CD14-positive monocyte (primary cell): ENCODE measurements around the gene NID2. TPM values are rescaled to one million over a fixed set of nuclear protein-coding genes. Genes with fewer than 3 reads are reported as not detected.

Experiments
- DNase-seq, 3 donors: peaks; one replicate each; pipeline ENCODE4 v3.0.0-alpha.2; 2011 to 2022
- H2AFZ ChIP-seq: 2 replicates; pipeline ENCODE4 v1.6.0; 2012; ENCODE audit warnings: mild to moderate bottlenecking, low read depth, low read length, inconsistent platforms; ENCODE audit not compliant: insufficient read depth, poor library complexity, severe bottlenecking
- H3K27ac ChIP-seq, 2 donors: 1 replicate in 1 of 2; 2 replicates in 1 of 2; pipeline ENCODE4 v1.5.1; 2012 to 2013; ENCODE audit warnings: low read length in 2 of 2, control low read depth in 1 of 2, inconsistent platforms in 1 of 2, low read depth in 1 of 2, mild to moderate bottlenecking in 1 of 2
- H3K27me3 ChIP-seq, 2 donors: one replicate each; pipeline versions ENCODE4 v1.6.0 to v1.6.1; 2011 to 2013; ENCODE audit warnings: low read length in 2 of 2; ENCODE audit not compliant: control insufficient read depth in 2 of 2, insufficient read depth in 2 of 2
- H3K36me3 ChIP-seq, 2 donors: replicated peaks in 1 of 2; 1 replicate in 1 of 2; 2 replicates in 1 of 2; pipeline versions ENCODE4 v1.5.1 to v1.6.1; 2012 to 2013; ENCODE audit warnings: low read length in 2 of 2, control low read depth in 1 of 2, inconsistent platforms in 1 of 2, mild to moderate bottlenecking in 1 of 2; ENCODE audit not compliant: insufficient read depth in 2 of 2, control insufficient read depth in 1 of 2
- H3K4me1 ChIP-seq, 2 donors: 1 replicate in 1 of 2; 2 replicates in 1 of 2; pipeline versions ENCODE4 v1.5.1 to v1.6.1; 2012 to 2013; ENCODE audit warnings: low read length in 2 of 2, control low read depth in 1 of 2, inconsistent platforms in 1 of 2, mild to moderate bottlenecking in 1 of 2, moderate library complexity in 1 of 2; ENCODE audit not compliant: insufficient read depth in 2 of 2, control insufficient read depth in 1 of 2
- H3K4me2 ChIP-seq: replicated peaks from 2 replicates; pipeline ENCODE3; 2012; ENCODE audit warnings: low read length, moderate library complexity, mild to moderate bottlenecking; ENCODE audit not compliant: poor library complexity, severe bottlenecking; ENCODE audit errors: extremely low read depth
- H3K4me3 ChIP-seq, 3 experiments: fragments of 200-600 bp in 1 of 3; sonication (generic) in 1 of 3; replicated peaks in 1 of 3; 1 replicate in 2 of 3; 2 replicates in 1 of 3; pipeline ENCODE4 v1.5.1; 2011 to 2013; ENCODE audit warnings: low read length in 3 of 3, mild to moderate bottlenecking in 3 of 3, control low read depth in 2 of 3, low read depth in 2 of 3, inconsistent platforms in 1 of 3, moderate library complexity in 1 of 3
- H3K79me2 ChIP-seq: 2 replicates; pipeline ENCODE4 v1.6.0; 2012; ENCODE audit warnings: mild to moderate bottlenecking, control low read depth, inconsistent platforms, low read length, moderate library complexity; ENCODE audit not compliant: insufficient read depth
- H3K9ac ChIP-seq: 2 replicates; pipeline ENCODE4 v1.6.0; 2017; ENCODE audit warnings: low read length, mild to moderate bottlenecking; ENCODE audit not compliant: insufficient read depth, poor library complexity, severe bottlenecking
- H3K9me3 ChIP-seq, 2 donors: replicated peaks in 1 of 2; 1 replicate in 1 of 2; 2 replicates in 1 of 2; pipeline versions ENCODE4 v1.5.1 to v1.6.1; 2012 to 2013; ENCODE audit warnings: low read length in 2 of 2, control low read depth in 1 of 2; ENCODE audit not compliant: control insufficient read depth in 1 of 2, insufficient read depth in 1 of 2
- H4K20me1 ChIP-seq: 2 replicates; pipeline ENCODE4 v1.6.0; 2012; ENCODE audit warnings: mild to moderate bottlenecking, low read length, control low read depth, moderate library complexity; ENCODE audit not compliant: insufficient read depth
- H3K27ac Mint-ChIP-seq, 7 donors: one replicate each; pipeline ENCODE4 v1.8.0; 2020; ENCODE audit warnings: mild to moderate bottlenecking in 7 of 7, mixed read lengths in 7 of 7, moderate library complexity in 6 of 7, inconsistent platforms in 2 of 7
- H3K27me3 Mint-ChIP-seq, 3 donors: one replicate each; pipeline ENCODE4 v1.8.0; 2021 to 2022; ENCODE audit warnings: low read depth in 3 of 3, mild to moderate bottlenecking in 3 of 3, mixed read lengths in 3 of 3, moderate library complexity in 3 of 3, inconsistent platforms in 1 of 3
- H3K36me3 Mint-ChIP-seq, 2 donors: one replicate each; pipeline ENCODE4 v1.8.0; 2020; ENCODE audit warnings: mixed read lengths in 2 of 2, inconsistent platforms in 1 of 2, mild to moderate bottlenecking in 1 of 2
- H3K4me1 Mint-ChIP-seq: one replicate; pipeline ENCODE4 v1.8.0; 2020; ENCODE audit warnings: mild to moderate bottlenecking, mixed read lengths
- H3K4me3 Mint-ChIP-seq, 2 donors: one replicate each; pipeline ENCODE4 v1.8.0; 2020; ENCODE audit warnings: mild to moderate bottlenecking in 2 of 2, mixed read lengths in 2 of 2, moderate library complexity in 1 of 2
- H3K9me3 Mint-ChIP-seq, 7 donors: one replicate each; pipeline ENCODE4 v1.8.0; 2020 to 2022; ENCODE audit warnings: mixed read lengths in 7 of 7, mild to moderate bottlenecking in 6 of 7, moderate library complexity in 6 of 7, inconsistent platforms in 2 of 7
- CTCF ChIP-seq: fragments of 200-600 bp; IDR thresholded peaks from one replicate; pipeline ENCODE4 v1.8.0; 2022; ENCODE audit warnings: antibody characterized with exemption, mild to moderate bottlenecking
- WGBS: methylation state at CpG from one replicate; pipeline ENCODE4 v1.1.5; 2013; ENCODE audit warnings: missing lambda C conversion rate; ENCODE audit not compliant: insufficient coverage; 5-methylcytosine and 5-hydroxymethylcytosine counted together
- intact Hi-C, 2 donors: fragments of 100-400 bp; cut with micrococcal nuclease; formaldehyde crosslinking; loops; one replicate each; pipeline versions ENCODE4 v1.15.0 to v1.15.1; 2023
- polyA plus RNA-seq, 3 donors: library from polyadenylated mRNA; depleted of rRNA in 1 of 3; unstranded in 2 of 3; stranded (reverse) in 1 of 3; fragments of 300-500 nt in 2 of 3; fragments of >200 nt in 1 of 3; fragmentation: Illumina TruSeq in 2 of 3; gene quantifications; 1 replicate in 2 of 3; 2 replicates in 1 of 3; pipeline ENCODE4 v1.2.3, GENCODE V29; 2012 to 2021

The NID2 gene
- polyA plus RNA-seq, 3 donors, result not detected

GRCh38 chr14:52090936-52091335 lies 22.1 kb upstream of the NID2 start:
- Histone ChIP-seq H2AFZ (no peak overlapping the region), H4K20me1 (no peaks in the 10 kb centered on the region), H3K4me2 (no peak overlapping the region), H3K27ac (no peak overlapping the region), H3K27me3 (no peaks in the 10 kb centered on the region), H3K9ac (no peak overlapping the region), H3K36me3 (no peaks in the 10 kb centered on the region), H3K4me1 (no peaks in the 10 kb centered on the region), H3K9me3 (no peaks in the 10 kb centered on the region), H3K79me2 (no peaks in the 10 kb centered on the region), H3K4me3 (no peak overlapping the region)
- Mint-ChIP-seq H3K27ac (no peak overlapping the region), H3K4me1 (no peaks in the 10 kb centered on the region), H3K36me3 (no peaks in the 10 kb centered on the region), H3K27me3 (peaks cover 0 to 2% (median 1%) of the 10 kb centered on the region in 3 donors), H3K9me3 (peaks cover 0 to 5% (median 2%) of the 10 kb centered on the region in 7 donors), H3K4me3 (no peak overlapping the region)
- WGBS, result 87% methylated on average over 3 of the region's 4 CpGs
- DNase-seq, result no peak
- no peak for TF ChIP-seq CTCF
- intact Hi-C loops, result no loop called here

- no peak for TF ChIP-seq CTCF
- H3K9me3 Mint-ChIP-seq, result peaks cover 0 to 9% (median 2%) of the 10 kb centered on the region in 7 donors
- Histone ChIP-seq H3K9me3 (no peaks in the 10 kb centered on the region), H3K36me3 (no peaks in the 10 kb centered on the region), H3K4me2 (no peak overlapping the region), H3K27ac (no peak overlapping the region), H3K27me3 (no peaks in the 10 kb centered on the region), H3K79me2 (no peaks in the 10 kb centered on the region), H3K4me1 (no peaks in the 10 kb centered on the region), H4K20me1 (no peaks in the 10 kb centered on the region), H2AFZ (no peak overlapping the region), H3K4me3 (no peak overlapping the region), H3K9ac (no peak overlapping the region)
- intact Hi-C loops, result no loop called here
- H3K27ac Mint-ChIP-seq, result no peak overlapping the region
- no peak overlapping the region for H3K4me3 Mint-ChIP-seq
- WGBS, result no CpG with 5 or more reads among the region's 1 CpG
- no peak for DNase-seq
- H3K27me3 Mint-ChIP-seq, result peaks cover 0 to 1% (median 0%) of the 10 kb centered on the region in 3 donors
- no peaks in the 10 kb centered on the region for H3K36me3 Mint-ChIP-seq
- H3K4me1 Mint-ChIP-seq, result no peaks in the 10 kb centered on the region
These were observed 20.4 kb upstream of the NID2 start for GRCh38 chr14:52089218-52089617.
